OCI-M1 (cell line): ENCODE data around the gene KIF17.

Experiments used
- DNase-seq: peaks from one replicate; lab custom pipeline; 2025; lab: John Stamatoyannopoulos, UW

Gene KIF17

GRCh38 chr1:20660847-20661206 lies 57.0 kb downstream of the KIF17 start:
- DNase-seq: peak; percentile 29

DNA sequence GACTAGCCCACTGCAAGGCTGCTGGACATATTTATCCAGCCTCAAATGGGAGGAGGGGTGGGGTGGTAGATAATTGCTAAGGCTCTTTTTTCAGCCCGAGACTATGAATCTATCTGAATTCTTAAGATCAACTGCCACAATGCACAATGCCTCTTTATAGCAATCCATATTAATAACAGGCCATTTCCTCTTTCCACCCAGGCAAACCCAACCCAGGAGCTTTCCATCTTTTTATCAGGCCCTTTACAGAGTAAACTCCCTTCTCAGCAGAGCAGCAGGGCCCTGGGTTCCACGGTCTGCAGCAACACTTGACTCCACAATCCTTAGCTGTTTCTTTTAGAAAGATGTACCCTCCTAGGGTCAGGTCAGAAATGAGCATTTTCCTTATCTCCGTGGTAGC lies 57.4 kb downstream of the KIF17 start:
- DNase-seq: peak; percentile 23

- DNase-seq: no peak
Measured at GRCh38 chr1:20658166-20658915, 59.5 kb downstream of the KIF17 start.

DNA sequence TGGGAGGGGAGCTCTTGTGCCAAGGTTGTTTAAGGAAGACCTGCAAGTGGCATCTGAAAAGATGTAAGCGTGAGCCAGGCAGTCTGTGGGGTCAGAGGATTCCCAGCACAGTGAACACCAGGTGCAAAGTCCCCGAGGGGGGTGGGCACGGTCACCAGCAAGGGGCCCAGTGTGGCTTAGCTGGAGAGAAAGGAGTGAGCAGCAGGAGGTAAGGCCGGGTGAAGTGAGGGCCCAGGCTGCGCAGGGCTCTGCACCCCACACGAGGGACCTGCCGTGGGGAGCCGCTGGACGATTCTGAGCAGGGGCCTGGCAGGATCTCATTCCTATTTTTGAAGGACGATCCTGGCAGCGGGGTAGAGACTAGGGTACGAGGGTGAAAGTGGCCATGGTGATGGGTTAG lies 60.8 kb downstream of the KIF17 start:
- no peak for DNase-seq

DNA sequence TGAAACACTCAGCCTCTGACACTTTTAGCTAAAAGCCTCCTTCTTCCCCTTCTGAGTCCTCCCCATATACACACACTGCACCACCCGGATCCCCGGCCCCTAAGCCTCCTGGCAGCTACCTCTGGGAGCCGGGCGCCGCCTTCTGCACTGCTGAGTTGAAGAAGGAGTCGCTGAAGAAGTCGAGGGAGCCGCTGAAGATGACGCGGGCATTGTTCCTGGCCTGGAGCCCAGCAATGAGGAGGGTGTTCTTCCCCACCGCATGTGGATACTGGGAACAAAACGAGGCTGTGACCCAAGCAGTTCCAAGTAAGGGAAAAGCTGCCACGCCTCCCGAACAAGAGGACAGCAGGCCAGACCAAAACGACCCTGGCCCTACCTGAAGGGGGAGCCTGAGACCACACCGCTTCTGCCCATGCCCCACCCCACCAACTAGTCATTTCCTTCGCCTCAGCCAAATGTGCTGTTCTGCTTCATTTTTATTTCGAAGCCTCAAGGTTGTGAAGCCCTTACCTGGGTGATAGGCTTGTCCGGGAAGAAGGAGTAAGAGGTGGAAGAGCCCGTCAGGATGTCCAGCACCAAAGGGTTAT lies 63.6 kb downstream of the KIF17 start:
- no peak for DNase-seq

DNA sequence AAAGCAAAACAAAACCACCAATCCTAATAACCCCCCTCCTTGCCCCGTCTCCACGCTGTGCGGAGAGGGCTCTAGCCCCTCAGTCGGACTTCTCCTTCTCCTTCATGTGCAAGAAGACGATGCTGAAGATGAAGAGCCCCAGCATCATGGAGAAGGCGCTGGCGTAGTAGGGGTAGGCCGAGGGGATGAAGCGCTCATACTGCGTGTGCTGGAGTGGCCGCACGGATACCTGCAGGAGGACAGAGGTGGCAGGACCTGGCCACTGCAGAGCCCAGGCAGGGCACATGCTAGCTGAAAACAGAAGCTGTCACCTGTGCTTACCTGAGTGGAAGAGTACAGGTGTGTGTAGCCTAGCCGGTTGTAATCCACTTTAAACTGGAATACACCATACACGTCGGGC lies 65.5 kb downstream of the KIF17 start:
- no peak for DNase-seq

GRCh38 chr1:20648946-20649345 lies 68.9 kb downstream of the KIF17 start:
- no peak for DNase-seq

DNA sequence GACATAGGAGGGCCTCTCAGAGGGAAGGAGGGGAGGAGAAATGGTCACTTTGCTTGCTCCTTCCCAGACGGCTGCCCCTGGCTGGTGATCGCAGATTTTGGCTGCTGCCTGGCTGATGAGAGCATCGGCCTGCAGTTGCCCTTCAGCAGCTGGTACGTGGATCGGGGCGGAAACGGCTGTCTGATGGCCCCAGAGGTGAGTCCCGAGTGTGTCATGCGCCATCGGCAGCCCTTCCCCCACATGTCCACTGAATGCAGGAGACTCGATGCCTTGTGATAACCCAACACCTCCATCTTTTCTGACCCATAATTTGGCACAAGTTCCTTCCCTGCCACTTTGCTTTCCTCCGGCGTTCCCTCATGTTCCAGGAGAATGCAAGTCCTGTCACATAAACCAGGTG lies 69.4 kb downstream of the KIF17 start:
- DNase-seq: no peak

DNA sequence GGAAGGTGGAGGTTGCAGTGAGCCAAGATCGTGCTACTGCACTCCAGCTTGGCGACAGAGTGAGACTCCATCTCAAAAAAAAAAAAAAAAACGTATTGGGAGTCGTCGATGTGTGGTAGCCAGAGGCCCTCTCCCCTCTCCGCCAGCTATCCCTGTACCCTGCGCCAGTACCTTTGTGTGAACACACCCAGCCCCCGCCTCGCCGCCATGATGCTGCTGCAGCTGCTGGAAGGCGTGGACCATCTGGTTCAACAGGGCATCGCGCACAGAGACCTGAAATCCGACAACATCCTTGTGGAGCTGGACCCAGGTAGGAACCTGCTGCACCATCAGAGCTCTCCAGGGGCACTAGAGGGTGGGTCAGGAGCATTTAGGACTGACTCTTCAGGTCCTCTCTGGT lies 72.4 kb downstream of the KIF17 start:
- DNase-seq: no peak

- no peak for DNase-seq
Measured at GRCh38 chr1:20644416-20644815, 73.4 kb downstream of the KIF17 start.

DNA sequence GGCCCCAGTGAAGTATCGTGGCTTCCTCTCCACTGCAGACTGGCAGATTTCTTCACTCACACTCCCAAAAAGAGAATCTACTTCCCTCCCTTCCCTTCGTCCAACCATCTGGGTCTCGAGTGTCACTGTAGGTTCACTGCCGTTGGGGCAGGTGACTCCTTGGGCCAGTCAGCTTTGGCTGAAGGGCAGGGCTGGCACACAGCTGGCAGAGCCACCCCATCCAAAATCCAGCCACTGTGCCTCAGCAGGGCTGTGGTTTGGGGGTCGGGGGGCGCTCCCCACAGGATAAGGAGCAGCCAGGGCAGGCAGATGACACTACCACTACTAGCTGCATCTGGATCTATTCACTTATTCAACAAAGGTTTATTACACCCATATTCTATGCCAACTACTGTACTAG lies 74.7 kb downstream of the KIF17 start:
- no peak for DNase-seq

DNA sequence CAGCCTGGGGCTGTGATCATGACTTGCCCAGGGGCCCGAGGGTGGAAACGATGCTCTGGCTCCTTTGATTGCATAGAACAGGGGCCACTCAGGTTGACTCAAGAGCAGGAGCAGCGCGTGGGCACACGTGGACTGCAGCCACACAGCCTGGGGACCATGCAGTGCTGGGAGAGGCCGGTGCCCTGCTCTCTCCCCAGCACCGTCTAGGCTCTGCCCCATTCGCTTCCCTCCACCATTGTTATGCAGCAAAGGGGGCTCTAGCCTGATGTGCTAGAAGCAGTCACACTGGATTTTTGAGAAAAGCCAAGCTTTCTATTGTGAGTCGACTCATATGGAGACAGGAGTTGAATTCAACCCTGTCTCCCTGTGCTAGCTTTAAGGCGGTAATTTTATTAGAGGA lies 75.8 kb downstream of the KIF17 start:
- no peak for DNase-seq

- peak; percentile 69 for DNase-seq
Measured at GRCh38 chr1:20640183-20640597, 77.6 kb downstream of the KIF17 start.

GRCh38 chr1:20636785-20637347 lies 80.9 kb downstream of the KIF17 start:
- DNase-seq: no peak

- peak; percentile 80 for DNase-seq
Measured at GRCh38 chr1:20634594-20635084, 83.2 kb downstream of the KIF17 start.

GRCh38 chr1:20634065-20634593 lies 83.7 kb downstream of the KIF17 start:
- no peak for DNase-seq

DNA sequence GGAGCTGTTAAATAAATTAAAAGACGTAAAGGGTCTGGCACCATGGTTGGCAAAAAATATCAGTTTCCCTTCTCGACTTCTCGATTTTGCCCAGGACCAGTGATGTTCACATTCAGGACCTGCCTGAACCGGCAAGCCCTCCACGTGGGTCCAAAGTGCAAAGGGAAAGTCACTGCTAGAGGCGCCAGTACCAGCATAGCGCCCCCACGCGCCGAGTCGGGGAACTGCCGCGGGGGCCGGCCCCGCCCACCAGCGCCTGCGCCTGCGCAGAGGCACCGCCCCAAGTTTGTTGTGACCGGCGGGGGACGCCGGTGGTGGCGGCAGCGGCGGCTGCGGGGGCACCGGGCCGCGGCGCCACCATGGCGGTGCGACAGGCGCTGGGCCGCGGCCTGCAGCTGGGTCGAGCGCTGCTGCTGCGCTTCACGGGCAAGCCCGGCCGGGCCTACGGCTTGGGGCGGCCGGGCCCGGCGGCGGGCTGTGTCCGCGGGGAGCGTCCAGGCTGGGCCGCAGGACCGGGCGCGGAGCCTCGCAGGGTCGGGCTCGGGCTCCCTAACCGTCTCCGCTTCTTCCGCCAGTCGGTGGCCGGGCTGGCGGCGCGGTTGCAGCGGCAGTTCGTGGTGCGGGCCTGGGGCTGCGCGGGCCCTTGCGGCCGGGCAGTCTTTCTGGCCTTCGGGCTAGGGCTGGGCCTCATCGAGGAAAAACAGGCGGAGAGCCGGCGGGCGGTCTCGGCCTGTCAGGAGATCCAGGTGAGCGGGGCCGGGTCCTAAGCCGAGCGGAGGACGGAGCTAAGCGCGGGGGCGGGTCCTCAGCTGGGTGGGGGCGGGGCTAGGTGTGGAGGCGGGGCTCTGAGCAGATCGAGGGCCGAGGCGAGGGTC lies 84.4 kb downstream of the KIF17 start, which contains the start of gene PINK1:
Gene PINK1 (plus strand): TSS at position 269 of the 875 bp plus-strand sequence. CDS start 91 bp downstream, at position 360.
- peak; percentile 92 for DNase-seq

GRCh38 chr1:20632386-20632785 lies 85.4 kb downstream of the KIF17 start:
- no peak for DNase-seq

DNA sequence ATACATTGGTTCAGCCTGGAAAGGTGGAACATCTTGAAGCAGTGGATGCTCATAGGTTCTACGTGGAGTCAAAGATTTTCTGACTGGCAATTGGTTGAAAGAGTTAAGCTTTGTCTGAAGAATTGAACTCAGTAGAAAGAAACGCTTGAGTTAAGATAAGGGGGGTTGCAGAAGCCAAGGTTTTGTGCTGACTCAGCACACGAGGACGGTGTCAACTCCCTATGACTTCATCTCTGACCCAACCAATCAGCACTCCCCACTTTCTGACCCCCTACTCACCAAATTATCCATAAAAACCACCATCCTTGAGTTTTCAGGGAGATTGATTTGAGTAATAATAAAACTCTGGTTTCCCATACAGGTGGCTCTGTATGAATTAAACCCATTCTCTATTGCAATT lies 87.1 kb downstream of the KIF17 start:
- peak; percentile 10 for DNase-seq

DNA sequence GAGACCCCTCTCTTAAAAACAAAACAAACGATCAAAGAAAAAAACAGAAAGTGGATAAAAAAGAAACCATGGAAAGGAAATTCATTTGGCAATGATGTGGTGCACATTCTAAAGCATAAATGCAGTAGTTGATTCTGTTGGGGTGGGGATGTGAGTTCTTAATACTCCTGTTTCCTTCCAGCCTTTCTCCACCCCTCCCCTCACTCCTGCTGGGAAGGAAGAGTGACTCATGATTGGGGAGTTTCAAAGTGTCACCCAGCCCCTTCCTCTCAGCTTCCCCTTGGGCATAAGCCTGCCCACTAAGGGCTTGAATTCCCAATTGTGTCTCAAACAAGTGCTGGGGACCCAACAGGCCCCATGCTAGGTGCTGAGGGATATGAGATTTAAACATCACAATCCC lies 91.3 kb downstream of the KIF17 start:
- DNase-seq: no peak

DNA sequence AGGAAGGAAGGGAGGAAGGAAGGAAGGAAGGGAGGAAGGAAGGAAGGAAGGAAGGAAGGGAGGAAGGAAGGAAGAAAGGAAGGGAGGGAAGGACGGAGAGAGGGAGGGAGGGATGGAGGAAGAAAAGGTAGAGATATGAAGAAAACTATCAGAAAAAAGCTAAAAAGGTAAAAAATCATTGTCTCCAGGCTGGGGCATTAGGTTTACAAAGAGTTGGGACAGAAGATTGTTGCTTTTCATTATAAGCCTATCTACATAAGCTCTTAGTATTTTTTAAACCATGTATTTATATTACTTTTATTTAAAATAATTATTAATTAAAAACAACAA lies 91.7 kb downstream of the KIF17 start:
- DNase-seq: no peak
